ENCODE measurements around the gene PARN. TPM values are rescaled to one million over a fixed set of nuclear protein-coding genes. Genes with fewer than 3 reads are reported as not detected.

The PARN gene
- total and polyA plus RNA-seq, 12 donors: 11.7 to 121 (median 35.6) TPM

DNA sequence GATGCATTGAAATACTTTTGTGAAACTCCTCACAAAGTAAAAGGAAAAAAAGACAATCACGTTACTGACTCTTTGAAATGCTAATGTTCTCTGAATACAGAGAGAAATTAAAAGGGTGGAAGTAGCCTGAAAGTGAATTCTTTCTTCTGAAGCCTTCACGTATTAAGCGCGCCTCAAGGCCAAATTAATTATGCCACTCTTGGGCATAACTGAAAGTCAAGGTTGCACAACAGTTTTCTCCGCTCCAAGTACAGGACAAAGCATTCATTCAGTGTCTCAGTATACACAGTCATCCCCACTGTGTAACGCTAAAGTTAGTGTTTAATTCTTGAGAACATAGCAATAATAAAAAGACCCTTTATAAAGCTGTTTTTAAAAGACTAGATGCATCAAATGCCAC lies 21.5 kb downstream of the PARN start:
- H3K27me3 ChIP-seq: no peaks in the 10 kb centered on the region
- intact Hi-C loops (cut with DNase I): no loop called here
- H3K36me3 ChIP-seq (replicated peaks in 1 of 2): peaks cover 0 to 83% of the 10 kb centered on the region in 2 donors
- H3K4me3 ChIP-seq: no peak overlapping the region
- H3K9me3 ChIP-seq (replicated peaks in 1 of 3): no peaks in the 10 kb centered on the region
- peak overlapping the region in 1 of 5 donors; percentile 62 for H3K27ac ChIP-seq
- WGBS, 4 donors: 37 to 56% (median 46%) methylated on average over 6 of the region's 6 CpGs
- H3K4me1 ChIP-seq (replicated peaks in 1 of 2): no peaks in the 10 kb centered on the region
- TF ChIP-seq, protein P1, sequence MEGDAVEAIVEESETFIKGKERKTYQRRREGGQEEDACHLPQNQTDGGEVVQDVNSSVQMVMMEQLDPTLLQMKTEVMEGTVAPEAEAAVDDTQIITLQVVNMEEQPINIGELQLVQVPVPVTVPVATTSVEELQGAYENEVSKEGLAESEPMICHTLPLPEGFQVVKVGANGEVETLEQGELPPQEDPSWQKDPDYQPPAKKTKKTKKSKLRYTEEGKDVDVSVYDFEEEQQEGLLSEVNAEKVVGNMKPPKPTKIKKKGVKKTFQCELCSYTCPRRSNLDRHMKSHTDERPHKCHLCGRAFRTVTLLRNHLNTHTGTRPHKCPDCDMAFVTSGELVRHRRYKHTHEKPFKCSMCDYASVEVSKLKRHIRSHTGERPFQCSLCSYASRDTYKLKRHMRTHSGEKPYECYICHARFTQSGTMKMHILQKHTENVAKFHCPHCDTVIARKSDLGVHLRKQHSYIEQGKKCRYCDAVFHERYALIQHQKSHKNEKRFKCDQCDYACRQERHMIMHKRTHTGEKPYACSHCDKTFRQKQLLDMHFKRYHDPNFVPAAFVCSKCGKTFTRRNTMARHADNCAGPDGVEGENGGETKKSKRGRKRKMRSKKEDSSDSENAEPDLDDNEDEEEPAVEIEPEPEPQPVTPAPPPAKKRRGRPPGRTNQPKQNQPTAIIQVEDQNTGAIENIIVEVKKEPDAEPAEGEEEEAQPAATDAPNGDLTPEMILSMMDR (IDR thresholded peaks at IDR 0.05): no peak
- no peak for TF ChIP-seq POLR2A (IDR thresholded peaks at IDR 0.05)
- peak in 5 of 7 donors; percentile 34 to 69 (median 38) for DNase-seq

DNA sequence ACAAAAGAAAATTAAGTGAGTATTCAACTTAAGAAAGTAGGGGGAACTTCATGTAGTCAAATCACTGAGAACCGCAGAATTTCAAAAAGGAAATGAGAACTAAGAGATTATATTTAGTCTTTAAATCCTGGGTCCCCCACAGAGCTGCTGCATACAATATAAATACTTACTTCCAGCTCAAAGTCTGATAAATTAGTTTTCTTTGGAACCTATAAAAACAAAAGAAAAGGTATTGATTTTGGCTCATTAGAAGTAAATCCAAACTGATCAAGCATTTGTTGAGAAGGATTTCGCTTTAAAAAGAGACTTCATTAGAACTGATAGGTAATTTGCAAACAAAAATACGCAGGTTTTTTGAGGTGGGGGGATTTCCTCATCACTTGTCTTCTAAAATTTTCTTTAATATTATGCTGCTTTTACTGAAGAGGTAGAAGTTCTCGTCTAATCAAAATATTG lies 21.9 kb downstream of the PARN start:
- peak overlapping the region in 1 of 5 donors; percentile 62 for H3K27ac ChIP-seq
- no peaks in the 10 kb centered on the region for H3K27me3 ChIP-seq
- TF ChIP-seq, protein P1 (IDR thresholded peaks at IDR 0.05): no peak
- TF ChIP-seq POLR2A (IDR thresholded peaks at IDR 0.05): no peak
- H3K36me3 ChIP-seq (replicated peaks in 1 of 2): peaks cover 0 to 87% of the 10 kb centered on the region in 2 donors
- H3K4me1 ChIP-seq (replicated peaks in 1 of 2): no peaks in the 10 kb centered on the region
- no peaks in the 10 kb centered on the region for H3K9me3 ChIP-seq (replicated peaks in 1 of 3)
- intact Hi-C loops (cut with DNase I): no loop called here
- 72 to 83% (median 83%) methylated on average over 4 of the region's 4 CpGs for WGBS, 4 donors
- H3K4me3 ChIP-seq: no peak overlapping the region
- no peak for DNase-seq

DNA sequence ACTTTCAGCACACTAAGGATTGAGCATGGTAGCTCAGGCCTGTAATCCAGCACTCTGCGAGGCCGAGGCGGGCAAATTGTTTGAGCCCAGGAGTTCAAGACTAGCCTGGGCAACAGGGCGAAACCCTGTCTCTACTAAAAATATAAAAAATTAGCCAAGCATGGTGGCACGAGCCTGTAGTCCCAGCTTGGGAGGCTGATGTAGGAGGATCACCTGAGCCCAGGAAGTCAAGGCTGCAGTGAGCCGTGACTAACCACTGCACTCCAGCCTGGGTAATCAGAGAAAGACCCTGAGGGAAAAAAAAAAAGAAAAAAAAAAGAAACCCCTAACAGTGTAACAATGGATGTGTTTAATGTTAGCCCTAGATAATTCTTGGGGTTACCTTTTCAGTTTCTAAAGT lies 24.0 kb downstream of the PARN start:
- Histone ChIP-seq H3K27me3 (no peaks in the 10 kb centered on the region), H3K27ac (no peak overlapping the region), H3K36me3 (replicated peaks in 1 of 2) (peaks cover 0 to 83% of the 10 kb centered on the region in 2 donors), H3K9me3 (replicated peaks in 1 of 3) (no peaks in the 10 kb centered on the region), H3K4me1 (replicated peaks in 1 of 2) (no peaks in the 10 kb centered on the region), H3K4me3 (no peak overlapping the region)
- no peak for DNase-seq
- intact Hi-C loops (cut with DNase I): no loop called here
- 79 to 92% (median 89%) methylated on average over 6 of the region's 6 CpGs for WGBS, 4 donors
- no peak for TF ChIP-seq POLR2A (IDR thresholded peaks at IDR 0.05)
- TF ChIP-seq, protein P1 (IDR thresholded peaks at IDR 0.05): no peak

DNA sequence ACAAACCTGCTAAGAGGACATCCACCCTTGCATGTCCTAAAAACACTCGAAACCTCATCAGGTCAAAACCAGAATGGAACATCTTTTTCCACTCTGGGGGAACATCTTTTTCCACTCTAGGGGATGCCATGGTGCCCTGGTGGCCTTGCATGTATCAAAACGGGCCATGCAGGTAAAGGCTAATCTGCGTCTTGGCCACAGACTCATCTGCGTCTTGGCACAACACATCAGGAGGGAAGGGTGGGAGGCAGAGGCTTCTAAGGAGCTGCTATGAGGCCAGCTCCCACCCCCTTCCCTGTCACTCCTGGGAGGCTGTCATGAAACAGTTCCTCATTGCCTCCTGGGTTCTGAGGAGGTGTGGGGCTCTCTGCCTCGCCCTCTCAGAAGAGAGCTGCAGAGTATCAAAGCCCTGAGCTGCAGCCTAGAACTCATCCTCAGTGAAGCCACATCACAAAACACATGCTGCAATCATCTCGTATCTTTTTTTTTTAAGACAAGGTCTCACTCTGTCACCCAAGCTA lies 27.6 kb downstream of the PARN start:
- no peak overlapping the region for H3K27ac ChIP-seq
- H3K9me3 ChIP-seq (replicated peaks in 1 of 3): no peaks in the 10 kb centered on the region
- DNase-seq: no peak
- 89 to 95% (median 93%) methylated on average over 6 of the region's 6 CpGs for WGBS, 4 donors
- TF ChIP-seq, protein P1 (IDR thresholded peaks at IDR 0.05): no peak
- TF ChIP-seq POLR2A (IDR thresholded peaks at IDR 0.05): no peak
- intact Hi-C loops (cut with DNase I): no loop called here
- peaks cover 0 to 79% of the 10 kb centered on the region in 2 donors for H3K36me3 ChIP-seq (replicated peaks in 1 of 2)
- H3K4me1 ChIP-seq (replicated peaks in 1 of 2): no peaks in the 10 kb centered on the region
- no peaks in the 10 kb centered on the region for H3K27me3 ChIP-seq
- H3K4me3 ChIP-seq: no peak overlapping the region

All from adrenal gland (tissue), 12 donors.